Neural progenitor cell (in vitro differentiated cells): ENCODE measurements around the gene SYTL3.
A peak's percentile ranks its signal among the peaks of the same experiment; 100 is the strongest.

ENCODE experiments used
- EZH2phosphoT487 ChIP-seq: fragments of 200-600 bp; sonication (generic); IDR thresholded peaks from 2 replicates; pipeline ENCODE4 v1.6.1; 2017; ENCODE audit warnings: antibody characterized with exemption
- TF ChIP-seq, protein P1 (sequence below): fragments of 200-600 bp; sonication (generic); IDR thresholded peaks from 2 replicates; pipeline ENCODE4 v1.5.1; 2017; ENCODE audit warnings: antibody characterized with exemption, mild to moderate bottlenecking

DNA sequence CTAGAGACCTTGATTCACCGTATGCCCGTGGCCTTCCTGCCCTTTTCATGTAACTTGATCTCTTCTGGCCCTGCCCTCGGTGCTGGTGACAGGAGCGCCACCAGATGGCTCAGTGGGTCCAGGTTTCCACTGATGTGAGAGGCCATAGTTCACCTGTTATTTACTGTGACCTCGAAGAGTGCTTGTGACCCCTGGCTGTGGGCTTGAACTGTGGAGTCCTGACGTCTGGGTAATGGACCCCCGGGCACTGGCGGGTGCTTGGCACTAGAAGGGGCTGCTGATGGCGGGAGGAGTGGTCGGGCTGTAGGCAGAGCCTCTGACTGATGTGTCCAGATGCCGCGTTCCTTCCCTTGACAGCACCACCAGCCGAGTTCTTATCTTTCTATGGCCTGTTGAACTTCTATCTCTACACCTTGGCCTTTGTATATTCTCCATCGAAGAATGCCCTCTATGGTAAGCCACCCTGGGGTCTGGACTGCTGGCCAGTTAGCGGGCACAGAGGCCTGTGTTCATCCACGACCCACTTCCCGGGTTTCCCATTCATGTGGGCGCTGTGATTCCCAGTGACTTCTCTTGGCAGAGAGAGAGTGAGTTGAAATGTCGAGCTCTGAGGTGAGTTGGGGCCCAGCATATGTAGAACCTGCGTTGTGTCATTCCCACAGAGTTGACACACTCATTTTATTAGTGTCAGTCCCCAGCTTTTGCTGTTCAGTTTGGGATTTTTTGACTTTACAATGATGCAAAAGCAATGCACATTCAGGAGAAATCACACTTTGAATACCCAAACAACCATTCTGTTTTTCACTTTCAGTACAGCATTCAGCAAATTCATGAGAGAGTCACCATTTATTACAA is 20.3 kb upstream of the SYTL3 start:
- TF ChIP-seq, protein P1, sequence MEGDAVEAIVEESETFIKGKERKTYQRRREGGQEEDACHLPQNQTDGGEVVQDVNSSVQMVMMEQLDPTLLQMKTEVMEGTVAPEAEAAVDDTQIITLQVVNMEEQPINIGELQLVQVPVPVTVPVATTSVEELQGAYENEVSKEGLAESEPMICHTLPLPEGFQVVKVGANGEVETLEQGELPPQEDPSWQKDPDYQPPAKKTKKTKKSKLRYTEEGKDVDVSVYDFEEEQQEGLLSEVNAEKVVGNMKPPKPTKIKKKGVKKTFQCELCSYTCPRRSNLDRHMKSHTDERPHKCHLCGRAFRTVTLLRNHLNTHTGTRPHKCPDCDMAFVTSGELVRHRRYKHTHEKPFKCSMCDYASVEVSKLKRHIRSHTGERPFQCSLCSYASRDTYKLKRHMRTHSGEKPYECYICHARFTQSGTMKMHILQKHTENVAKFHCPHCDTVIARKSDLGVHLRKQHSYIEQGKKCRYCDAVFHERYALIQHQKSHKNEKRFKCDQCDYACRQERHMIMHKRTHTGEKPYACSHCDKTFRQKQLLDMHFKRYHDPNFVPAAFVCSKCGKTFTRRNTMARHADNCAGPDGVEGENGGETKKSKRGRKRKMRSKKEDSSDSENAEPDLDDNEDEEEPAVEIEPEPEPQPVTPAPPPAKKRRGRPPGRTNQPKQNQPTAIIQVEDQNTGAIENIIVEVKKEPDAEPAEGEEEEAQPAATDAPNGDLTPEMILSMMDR = peak; percentile 44
- no peak for TF ChIP-seq EZH2phosphoT487
